Measurements from ENCODE around the gene CD180.

The CD180 gene

DNA sequence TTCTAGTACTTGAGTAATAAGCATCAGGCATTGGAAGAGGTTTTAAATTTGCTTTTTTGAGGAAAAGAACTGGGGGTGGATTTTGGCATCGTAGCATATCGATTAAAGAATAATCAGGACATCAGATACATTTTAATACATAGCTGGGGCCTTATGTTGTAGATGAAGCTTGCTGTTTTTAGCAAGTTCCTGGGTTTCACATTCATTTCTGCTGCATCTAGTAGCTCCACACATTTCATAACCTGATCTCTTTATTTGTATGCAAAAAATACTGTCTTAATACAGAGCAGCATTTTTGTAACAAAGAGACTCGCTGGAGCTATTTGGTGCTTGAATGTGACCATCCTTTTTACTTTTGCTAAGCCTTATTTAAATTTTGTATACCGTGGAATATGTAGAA is 28.5 kb downstream of the CD180 start:
- no peaks in the 10 kb centered on the region for H3F3A ChIP-seq (ENCODE audit: insufficient read depth, low read length)
- H3K9me3 ChIP-seq (ENCODE audit: low read length): no peaks in the 10 kb centered on the region
- no peaks in the 10 kb centered on the region for H3K79me2 ChIP-seq (ENCODE audit: insufficient read depth, low read length)
- H2AFZ ChIP-seq (ENCODE audit: low read length): no peak overlapping the region
- peak overlapping the region; percentile 83 for H3K27ac ChIP-seq (ENCODE audit: low read depth, low read length, poor library complexity, severe bottlenecking)
- no peaks in the 10 kb centered on the region for H3K27me3 ChIP-seq (ENCODE audit: insufficient read depth, low read length)
- H3K4me2 ChIP-seq (ENCODE audit: low read length): peak overlapping the region; percentile 82
- H3K36me3 ChIP-seq (ENCODE audit: insufficient read depth, low read length): no peaks in the 10 kb centered on the region
- peak overlapping the region; percentile 59 for H3K4me3 ChIP-seq (ENCODE audit: low read depth, low read length, poor library complexity, severe bottlenecking)
- H3K9ac ChIP-seq (ENCODE audit: low read length): peak overlapping the region; percentile 83; the same call in 1 of the 2 replicates
- peaks cover 35% of the 10 kb centered on the region for H3K4me1 ChIP-seq (ENCODE audit: insufficient read depth, low read length, severe bottlenecking)
- no peaks in the 10 kb centered on the region for H4K20me1 ChIP-seq (ENCODE audit: insufficient read depth, low read length)
- no peak for TF ChIP-seq EZH2 (IDR thresholded peaks at IDR 0.05; ENCODE audit: borderline replicate concordance, low read length)
- TF ChIP-seq, protein P1, sequence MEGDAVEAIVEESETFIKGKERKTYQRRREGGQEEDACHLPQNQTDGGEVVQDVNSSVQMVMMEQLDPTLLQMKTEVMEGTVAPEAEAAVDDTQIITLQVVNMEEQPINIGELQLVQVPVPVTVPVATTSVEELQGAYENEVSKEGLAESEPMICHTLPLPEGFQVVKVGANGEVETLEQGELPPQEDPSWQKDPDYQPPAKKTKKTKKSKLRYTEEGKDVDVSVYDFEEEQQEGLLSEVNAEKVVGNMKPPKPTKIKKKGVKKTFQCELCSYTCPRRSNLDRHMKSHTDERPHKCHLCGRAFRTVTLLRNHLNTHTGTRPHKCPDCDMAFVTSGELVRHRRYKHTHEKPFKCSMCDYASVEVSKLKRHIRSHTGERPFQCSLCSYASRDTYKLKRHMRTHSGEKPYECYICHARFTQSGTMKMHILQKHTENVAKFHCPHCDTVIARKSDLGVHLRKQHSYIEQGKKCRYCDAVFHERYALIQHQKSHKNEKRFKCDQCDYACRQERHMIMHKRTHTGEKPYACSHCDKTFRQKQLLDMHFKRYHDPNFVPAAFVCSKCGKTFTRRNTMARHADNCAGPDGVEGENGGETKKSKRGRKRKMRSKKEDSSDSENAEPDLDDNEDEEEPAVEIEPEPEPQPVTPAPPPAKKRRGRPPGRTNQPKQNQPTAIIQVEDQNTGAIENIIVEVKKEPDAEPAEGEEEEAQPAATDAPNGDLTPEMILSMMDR (IDR thresholded peaks at IDR 0.05; ENCODE audit: low read length): no peak
- no peaks in the 10 kb centered on the region for H3K9me2 ChIP-seq (ENCODE audit: low read depth, low read length)

DNA sequence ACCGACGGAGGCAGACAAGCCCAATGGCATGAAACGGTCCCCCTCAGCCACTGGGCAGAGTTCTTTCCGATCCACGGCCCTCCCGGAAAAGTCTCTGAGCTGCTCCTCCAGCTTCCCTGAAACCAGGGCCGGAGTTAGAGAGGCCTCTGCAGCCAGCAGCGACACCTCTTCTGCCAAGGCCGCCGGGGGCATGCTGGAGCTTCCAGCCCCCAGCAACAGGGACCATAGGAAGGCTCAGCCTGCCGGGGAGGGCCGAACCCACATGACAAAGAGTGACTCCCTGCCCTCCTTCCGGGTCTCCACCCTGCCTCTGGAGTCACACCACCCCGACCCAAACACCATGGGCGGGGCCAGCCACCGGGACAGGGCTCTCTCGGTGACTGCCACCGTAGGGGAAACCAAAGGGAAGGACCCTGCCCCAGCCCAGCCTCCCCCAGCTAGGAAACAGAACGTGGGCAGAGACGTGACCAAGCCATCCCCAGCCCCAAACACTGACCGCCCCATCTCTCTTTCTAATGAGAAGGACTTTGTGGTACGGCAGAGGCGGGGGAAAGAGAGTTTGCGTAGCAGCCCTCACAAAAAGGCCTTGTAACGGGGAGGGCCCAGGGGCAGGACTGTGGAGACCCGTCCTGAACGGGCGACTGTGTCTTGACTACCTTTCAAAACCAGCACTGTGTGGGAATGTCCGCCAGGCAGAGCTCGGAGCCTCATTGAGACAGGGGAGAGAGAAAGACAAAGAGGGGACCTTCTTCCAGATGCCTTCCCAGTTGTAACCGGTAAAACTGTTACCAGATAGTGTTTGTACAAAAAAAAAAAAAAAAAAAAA is 29.9 kb downstream of the CD180 start:
- no peaks in the 10 kb centered on the region for H3K9me3 ChIP-seq (ENCODE audit: low read length)
- peak overlapping the region; percentile 83 for H3K27ac ChIP-seq (ENCODE audit: low read depth, low read length, poor library complexity, severe bottlenecking)
- no peaks in the 10 kb centered on the region for H3K27me3 ChIP-seq (ENCODE audit: insufficient read depth, low read length)
- peaks cover 35% of the 10 kb centered on the region for H3K4me1 ChIP-seq (ENCODE audit: insufficient read depth, low read length, severe bottlenecking)
- no peaks in the 10 kb centered on the region for H3K9me2 ChIP-seq (ENCODE audit: low read depth, low read length)
- no peaks in the 10 kb centered on the region for H3K36me3 ChIP-seq (ENCODE audit: insufficient read depth, low read length)
- no peaks in the 10 kb centered on the region for H3K79me2 ChIP-seq (ENCODE audit: insufficient read depth, low read length)
- H3K4me2 ChIP-seq (ENCODE audit: low read length): peak overlapping the region; percentile 82
- H3K4me3 ChIP-seq (ENCODE audit: low read depth, low read length, poor library complexity, severe bottlenecking): peak overlapping the region; percentile 59
- H4K20me1 ChIP-seq (ENCODE audit: insufficient read depth, low read length): no peaks in the 10 kb centered on the region
- TF ChIP-seq EZH2 (IDR thresholded peaks at IDR 0.05; ENCODE audit: borderline replicate concordance, low read length): no peak
- TF ChIP-seq, protein P1 (IDR thresholded peaks at IDR 0.05; ENCODE audit: low read length): no peak
- H3F3A ChIP-seq (ENCODE audit: insufficient read depth, low read length): no peaks in the 10 kb centered on the region
- H2AFZ ChIP-seq (ENCODE audit: low read length): no peak overlapping the region; the same call in 1 of the 2 replicates
- peak overlapping the region; percentile 83 for H3K9ac ChIP-seq (ENCODE audit: low read length)

DNA sequence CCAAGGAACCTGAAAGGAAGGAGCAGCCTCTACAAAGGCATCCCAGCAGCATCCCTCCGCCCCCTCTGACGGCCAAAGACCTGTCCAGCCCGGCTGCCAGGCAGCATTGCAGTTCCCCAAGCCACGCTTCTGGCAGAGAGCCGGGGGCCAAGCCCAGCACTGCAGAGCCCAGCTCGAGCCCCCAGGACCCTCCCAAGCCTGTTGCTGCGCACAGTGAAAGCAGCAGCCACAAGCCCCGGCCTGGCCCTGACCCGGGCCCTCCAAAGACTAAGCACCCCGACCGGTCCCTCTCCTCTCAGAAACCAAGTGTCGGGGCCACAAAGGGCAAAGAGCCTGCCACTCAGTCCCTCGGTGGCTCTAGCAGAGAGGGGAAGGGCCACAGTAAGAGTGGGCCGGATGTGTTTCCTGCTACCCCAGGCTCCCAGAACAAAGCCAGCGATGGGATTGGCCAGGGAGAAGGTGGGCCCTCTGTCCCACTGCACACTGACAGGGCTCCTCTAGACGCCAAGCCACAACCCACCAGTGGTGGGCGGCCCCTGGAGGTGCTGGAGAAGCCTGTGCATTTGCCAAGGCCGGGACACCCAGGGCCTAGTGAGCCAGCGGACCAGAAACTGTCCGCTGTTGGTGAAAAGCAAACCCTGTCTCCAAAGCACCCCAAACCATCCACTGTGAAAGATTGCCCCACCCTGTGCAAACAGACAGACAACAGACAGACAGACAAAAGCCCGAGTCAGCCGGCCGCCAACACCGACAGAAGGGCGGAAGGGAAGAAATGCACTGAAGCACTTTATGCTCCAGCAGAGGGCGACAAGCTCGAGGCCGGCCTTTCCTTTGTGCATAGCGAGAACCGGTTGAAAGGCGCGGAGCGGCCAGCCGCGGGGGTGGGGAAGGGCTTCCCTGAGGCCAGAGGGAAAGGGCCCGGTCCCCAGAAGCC is 30.8 kb downstream of the CD180 start:
- Histone ChIP-seq H3K9me2 (ENCODE audit: low read depth, low read length) (no peaks in the 10 kb centered on the region), H3K4me2 (ENCODE audit: low read length) (peak overlapping the region; percentile 82), H4K20me1 (ENCODE audit: insufficient read depth, low read length) (no peaks in the 10 kb centered on the region), H3K27ac (ENCODE audit: low read depth, low read length, poor library complexity, severe bottlenecking) (peak overlapping the region; percentile 83), H3F3A (ENCODE audit: insufficient read depth, low read length) (no peaks in the 10 kb centered on the region), H3K9ac (ENCODE audit: low read length) (peak overlapping the region; percentile 83), H3K9me3 (ENCODE audit: low read length) (no peaks in the 10 kb centered on the region), H3K79me2 (ENCODE audit: insufficient read depth, low read length) (no peaks in the 10 kb centered on the region), H2AFZ (ENCODE audit: low read length) (peak overlapping the region; percentile 44; the same call in 1 of the 2 replicates), H3K27me3 (ENCODE audit: insufficient read depth, low read length) (no peaks in the 10 kb centered on the region), H3K4me1 (ENCODE audit: insufficient read depth, low read length, severe bottlenecking) (peaks cover 35% of the 10 kb centered on the region), H3K4me3 (ENCODE audit: low read depth, low read length, poor library complexity, severe bottlenecking) (peak overlapping the region; percentile 59), H3K36me3 (ENCODE audit: insufficient read depth, low read length) (no peaks in the 10 kb centered on the region)
- no peak for TF ChIP-seq EZH2 (IDR thresholded peaks at IDR 0.05; ENCODE audit: borderline replicate concordance, low read length)
- TF ChIP-seq, protein P1 (IDR thresholded peaks at IDR 0.05; ENCODE audit: low read length): peak; percentile 88
